Subcutaneous adipose tissue (tissue), 4 donors: ENCODE results near the gene RBMS1. TPM values are rescaled to one million over a fixed set of nuclear protein-coding genes. Genes with fewer than 3 reads are reported as not detected.

Source experiments
- CTCF ChIP-seq: fragments of 450-650 bp; IDR thresholded peaks from one replicate; pipeline ENCODE4 v1.5.1; 2016; ENCODE audit warnings: low read depth, mild to moderate bottlenecking, control low read depth, antibody characterized with exemption, moderate library complexity
- total RNA-seq, 4 donors: library from RNA; depleted of rRNA; stranded (reverse); fragments of >200 nt; gene quantifications; one replicate each; pipeline ENCODE4 v1.1.0, GENCODE V29; 2016

Gene RBMS1
- total RNA-seq, 4 donors from 2014 or later, result 80.1 to 164 (median 95.7) TPM

GRCh38 chr2:160222546-160223283 is 270.9 kb downstream of the RBMS1 start:
- TF ChIP-seq CTCF, result no peak
